GM10248 (cell line): Measurements from ENCODE around the gene EIF2S2.

ENCODE experiments used
- CTCF ChIA-PET: fragments of 300-600 bp; sonication (Branson Sonifier 250); formaldehyde crosslinking; extraction: SDS; loops from one replicate; lab custom pipeline; 2021; ENCODE audit warnings: antibody characterized with exemption; lab: Yijun Ruan, JAX
- POLR2A ChIA-PET: fragments of 350-650 bp; sonication (Branson Sonifier 250); formaldehyde crosslinking; extraction: SDS; loops from one replicate; lab custom pipeline; 2020; ENCODE audit warnings: antibody characterized with exemption; lab: Yijun Ruan, JAX
- DNase-seq: peaks from one replicate; pipeline ENCODE4 v3.0.0; 2012; ENCODE audit errors: extremely low spot score
- TF ChIP-seq, protein P1 (sequence below): IDR thresholded peaks from 2 replicates; pipeline ENCODE4 v1.5.1; 2012; ENCODE audit warnings: mild to moderate bottlenecking, low read depth; ENCODE audit errors: extremely low read depth, missing control alignments, control extremely low read depth

EIF2S2 gene

DNA sequence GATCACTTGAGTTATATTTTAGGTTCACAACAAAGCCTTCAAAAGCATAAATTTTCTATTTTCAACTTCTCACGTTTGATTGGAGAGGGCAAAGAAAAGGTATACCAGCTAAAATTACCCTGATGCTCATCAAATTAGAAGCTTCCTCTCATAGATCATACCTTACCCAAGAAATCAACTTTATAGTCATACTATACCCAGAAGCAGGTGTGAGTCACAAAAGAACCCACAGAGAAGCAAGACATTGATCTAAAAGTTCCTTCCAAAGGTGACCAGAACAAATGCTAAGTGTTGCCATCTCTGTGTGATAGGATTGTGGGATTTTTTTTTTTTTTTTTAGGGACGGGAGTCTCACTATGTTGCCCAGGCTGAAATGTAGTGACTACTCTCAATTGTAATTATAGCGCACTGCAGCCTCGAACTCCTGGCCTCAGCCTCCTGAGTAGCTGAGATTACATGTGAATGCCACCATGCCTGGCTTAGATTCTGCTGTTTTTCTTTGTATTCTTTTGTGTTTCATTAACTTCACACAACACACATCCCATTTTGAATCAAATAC, 3.3 kb downstream of the EIF2S2 start:
- ChIA-PET CTCF (interaction anchor here (0.9 to 1.7 kb wide), 2 partner anchors 13 to 40 kb away, joined by 3 to 7 read pairs; no protein-coding TSS in a partner anchor), POLR2A (interaction anchor here (0.7 kb wide), 2 partner anchors 97 to 1412 kb away, joined by 3 to 9 read pairs; no protein-coding TSS in a partner anchor)
- no peak for DNase-seq
- TF ChIP-seq, protein P1, sequence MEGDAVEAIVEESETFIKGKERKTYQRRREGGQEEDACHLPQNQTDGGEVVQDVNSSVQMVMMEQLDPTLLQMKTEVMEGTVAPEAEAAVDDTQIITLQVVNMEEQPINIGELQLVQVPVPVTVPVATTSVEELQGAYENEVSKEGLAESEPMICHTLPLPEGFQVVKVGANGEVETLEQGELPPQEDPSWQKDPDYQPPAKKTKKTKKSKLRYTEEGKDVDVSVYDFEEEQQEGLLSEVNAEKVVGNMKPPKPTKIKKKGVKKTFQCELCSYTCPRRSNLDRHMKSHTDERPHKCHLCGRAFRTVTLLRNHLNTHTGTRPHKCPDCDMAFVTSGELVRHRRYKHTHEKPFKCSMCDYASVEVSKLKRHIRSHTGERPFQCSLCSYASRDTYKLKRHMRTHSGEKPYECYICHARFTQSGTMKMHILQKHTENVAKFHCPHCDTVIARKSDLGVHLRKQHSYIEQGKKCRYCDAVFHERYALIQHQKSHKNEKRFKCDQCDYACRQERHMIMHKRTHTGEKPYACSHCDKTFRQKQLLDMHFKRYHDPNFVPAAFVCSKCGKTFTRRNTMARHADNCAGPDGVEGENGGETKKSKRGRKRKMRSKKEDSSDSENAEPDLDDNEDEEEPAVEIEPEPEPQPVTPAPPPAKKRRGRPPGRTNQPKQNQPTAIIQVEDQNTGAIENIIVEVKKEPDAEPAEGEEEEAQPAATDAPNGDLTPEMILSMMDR, result no peak

DNA sequence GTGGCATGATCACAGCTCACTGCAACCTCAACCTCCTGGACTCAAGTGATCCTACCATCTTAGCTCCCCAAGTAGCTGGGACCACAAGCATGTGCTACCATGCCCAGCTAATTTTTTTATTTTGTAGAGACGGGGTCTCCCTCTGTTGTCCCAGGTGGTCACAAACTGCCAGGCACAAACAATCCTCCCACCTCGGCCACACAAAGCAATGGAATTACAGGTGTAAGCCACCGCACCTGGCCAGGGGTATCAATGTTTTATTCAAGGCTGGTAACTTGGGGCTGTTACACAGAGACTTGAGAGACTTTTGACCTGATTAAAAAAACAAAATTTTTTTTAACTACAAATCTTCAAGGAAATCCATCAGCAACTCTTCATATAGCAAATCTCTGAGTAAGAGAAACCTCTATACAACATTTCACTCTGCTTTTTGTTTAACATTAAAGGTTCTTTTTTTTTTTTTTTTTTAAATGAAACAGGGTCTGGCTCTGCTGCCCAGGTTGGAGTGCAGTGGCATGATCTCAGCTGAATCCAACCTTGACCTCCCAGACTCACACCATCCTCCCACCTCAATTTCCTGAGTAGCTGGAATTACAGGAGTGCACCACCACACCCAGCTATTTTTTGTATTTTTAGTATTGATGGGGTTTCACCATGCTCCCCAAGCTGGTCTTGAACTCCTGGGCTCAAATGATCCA, 5.9 kb downstream of the EIF2S2 start:
- DNase-seq, result no peak
- TF ChIP-seq, protein P1, result no peak
- ChIA-PET POLR2A (no interaction called here), CTCF (interaction anchor here (1.3 to 1.6 kb wide), 2 partner anchors 37 to 244 kb away, joined by 3 to 5 read pairs; no protein-coding TSS in a partner anchor)

DNA sequence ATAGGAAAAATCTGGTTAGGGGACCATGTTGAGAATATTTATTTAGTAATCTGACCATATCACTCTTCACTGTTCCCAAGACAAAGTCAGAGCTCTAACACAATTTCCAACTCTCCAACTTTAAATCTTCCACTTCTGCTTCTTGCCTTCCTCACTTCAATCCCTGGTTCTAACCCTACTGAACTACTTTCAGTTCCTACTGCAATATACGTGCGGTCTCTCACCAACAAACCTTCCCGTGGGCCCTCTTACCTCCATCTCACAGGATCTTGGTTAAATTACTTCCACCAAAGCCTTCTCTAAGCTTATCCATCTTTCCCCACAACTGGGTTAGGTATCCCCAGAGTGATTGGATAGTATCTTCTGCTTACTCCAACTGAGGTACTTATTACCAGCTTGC, 8.0 kb downstream of the EIF2S2 start:
- no peak for DNase-seq
- TF ChIP-seq, protein P1, result no peak
- ChIA-PET CTCF (interaction anchor here (1.0 to 2.0 kb wide), 2 partner anchors 8 to 11 kb away, joined by 4 to 6 read pairs; partner anchors contain the start of gene EIF2S2), POLR2A (no interaction called here)

DNA sequence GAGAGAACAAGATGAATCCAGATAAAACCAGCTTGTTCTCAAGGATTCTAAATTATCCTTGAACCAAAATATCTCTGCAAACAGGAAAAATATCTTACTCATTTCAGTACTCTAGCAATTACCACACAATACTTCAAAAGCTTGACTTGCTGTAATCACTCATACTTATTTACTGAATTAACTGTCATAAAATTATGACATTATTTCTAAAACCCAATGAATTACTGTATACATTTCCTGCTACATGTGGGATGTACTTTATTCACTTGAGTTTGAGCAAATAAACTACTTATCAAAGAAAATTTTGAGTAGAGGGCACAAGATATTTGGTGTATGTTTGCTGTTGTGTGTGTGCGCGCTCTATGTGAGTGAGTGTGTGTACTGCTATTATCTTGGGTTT, 9.7 kb downstream of the EIF2S2 start:
- TF ChIP-seq, protein P1, result no peak
- DNase-seq, result no peak
- ChIA-PET POLR2A (no interaction called here), CTCF (interaction anchor here (1.0 to 2.3 kb wide), 2 partner anchors 32 to 34 kb away, joined by 3 to 8 read pairs; no protein-coding TSS in a partner anchor)

GRCh38 chr20:34100576-34100975, 11.5 kb downstream of the EIF2S2 start:
- ChIA-PET CTCF (interaction anchor here (0.8 to 2.3 kb wide), 5 partner anchors 18 to 238 kb away, joined by 3 to 8 read pairs (median 3); no protein-coding TSS in a partner anchor), POLR2A (interaction anchor here (0.6 to 0.7 kb wide), 2 partner anchors 17 to 1281 kb away, joined by 3 to 5 read pairs; partner anchors contain the start of gene MAPRE1)
- DNase-seq, result no peak
- TF ChIP-seq, protein P1, result no peak

- CTCF ChIA-PET, result interaction anchor here (1.1 kb wide), 2 partner anchors 19 to 22 kb away, joined by 3 read pairs; no protein-coding TSS in a partner anchor
- POLR2A ChIA-PET, result no interaction called here
- TF ChIP-seq, protein P1, result no peak
- no peak for DNase-seq
Observed at GRCh38 chr20:34099675-34100074, 12.4 kb downstream of the EIF2S2 start.
